H9 (cell line): Measurements from ENCODE around the gene ADAMTS8. TPM values are rescaled to one million over a fixed set of nuclear protein-coding genes. Genes with fewer than 3 reads are reported as not detected.

Source experiments
- DNase-seq: peaks from one replicate; pipeline ENCODE4 v3.0.0-alpha.2; 2017
- H2AFZ ChIP-seq: one replicate; pipeline ENCODE4 v1.6.1; 2013; ENCODE audit warnings: mild to moderate bottlenecking, low read length, control low read depth, moderate library complexity
- H2AK5ac ChIP-seq: 2 replicates; pipeline ENCODE4 v1.6.1; 2013; ENCODE audit warnings: low read length, control low read depth, mixed read lengths; ENCODE audit not compliant: insufficient read length
- H2BK120ac ChIP-seq: one replicate; pipeline ENCODE4 v1.6.1; 2013; ENCODE audit warnings: low read depth, mild to moderate bottlenecking, low read length, control low read depth, inconsistent platforms; ENCODE audit not compliant: poor library complexity, severe bottlenecking
- H2BK12ac ChIP-seq: 2 replicates; pipeline ENCODE4 v1.6.1; 2013; ENCODE audit warnings: low read length, control low read depth, mixed read lengths, low read depth; ENCODE audit not compliant: insufficient read length
- H2BK15ac ChIP-seq: 2 replicates; pipeline ENCODE4 v1.6.1; 2013; ENCODE audit warnings: low read depth, low read length, control low read depth
- H2BK20ac ChIP-seq: one replicate; pipeline ENCODE4 v1.6.1; 2013; ENCODE audit warnings: low read depth, mild to moderate bottlenecking, low read length, control low read depth, inconsistent platforms; ENCODE audit not compliant: poor library complexity, severe bottlenecking
- H2BK5ac ChIP-seq: 2 replicates; pipeline ENCODE4 v1.6.1; 2013; ENCODE audit warnings: low read length, control low read depth, mixed read lengths; ENCODE audit not compliant: insufficient read length
- H3K14ac ChIP-seq: 2 replicates; pipeline ENCODE4 v1.6.1; 2013; ENCODE audit warnings: low read length, control low read depth; ENCODE audit not compliant: insufficient read depth
- H3K18ac ChIP-seq: 2 replicates; pipeline ENCODE4 v1.6.1; 2013; ENCODE audit warnings: low read depth, mild to moderate bottlenecking, mixed read lengths, low read length, control low read depth; ENCODE audit not compliant: insufficient read length
- H3K23ac ChIP-seq: 2 replicates; pipeline ENCODE4 v1.6.1; 2013; ENCODE audit warnings: low read length, control low read depth, mixed read lengths, low read depth; ENCODE audit not compliant: insufficient read length
- H3K23me2 ChIP-seq: 2 replicates; pipeline ENCODE4 v1.6.1; 2013; ENCODE audit warnings: low read depth, mild to moderate bottlenecking, mixed read lengths, low read length, control low read depth; ENCODE audit not compliant: insufficient read length, poor library complexity, severe bottlenecking
- H3K27ac ChIP-seq: 2 replicates; pipeline ENCODE4 v1.5.1; 2013; ENCODE audit warnings: low read length, control low read depth, mixed read lengths, low read depth; ENCODE audit not compliant: insufficient read length
- H3K27me3 ChIP-seq: 2 replicates; pipeline ENCODE4 v1.6.1; 2013; ENCODE audit warnings: low read length, control low read depth, inconsistent platforms; ENCODE audit not compliant: insufficient read depth
- H3K4ac ChIP-seq: 2 replicates; pipeline ENCODE4 v1.6.1; 2013; ENCODE audit warnings: low read depth, mild to moderate bottlenecking, control low read depth, inconsistent platforms, low read length, moderate library complexity
- H3K4me1 ChIP-seq: 2 replicates; pipeline ENCODE4 v1.6.1; 2013; ENCODE audit warnings: low read length, control low read depth, inconsistent platforms; ENCODE audit not compliant: insufficient read depth
- H3K4me2 ChIP-seq: 2 replicates; pipeline ENCODE4 v1.6.1; 2013; ENCODE audit warnings: low read length, control low read depth, mixed read lengths; ENCODE audit not compliant: insufficient read length, insufficient read depth
- H3K56ac ChIP-seq: 2 replicates; pipeline ENCODE4 v1.6.1; 2013; ENCODE audit warnings: low read depth, mild to moderate bottlenecking, mixed read lengths, low read length, control low read depth; ENCODE audit not compliant: insufficient read length
- H3K79me1 ChIP-seq: 2 replicates; pipeline ENCODE4 v1.6.1; 2013; ENCODE audit warnings: low read depth, mild to moderate bottlenecking, moderate library complexity, low read length, control low read depth, inconsistent platforms; ENCODE audit not compliant: insufficient read depth, poor library complexity, severe bottlenecking
- H3K79me2 ChIP-seq: 2 replicates; pipeline ENCODE4 v1.6.1; 2013; ENCODE audit warnings: low read length, control low read depth, inconsistent platforms; ENCODE audit not compliant: insufficient read depth
- H3K9ac ChIP-seq: 2 replicates; pipeline ENCODE4 v1.6.1; 2013; ENCODE audit warnings: low read length, control low read depth, mixed read lengths; ENCODE audit not compliant: insufficient read length; ENCODE audit errors: extremely low read depth
- H3K9me3 ChIP-seq: one replicate; pipeline ENCODE4 v1.6.1; 2013; ENCODE audit warnings: low read depth, low read length, inconsistent platforms; ENCODE audit not compliant: control insufficient read depth
- H3T11ph ChIP-seq: one replicate; pipeline ENCODE4 v1.6.1; 2013; ENCODE audit warnings: mild to moderate bottlenecking, low read length, control low read depth, inconsistent platforms
- H4K20me1 ChIP-seq: one replicate; pipeline ENCODE4 v1.6.1; 2013; ENCODE audit not compliant: control insufficient read depth, insufficient read length, insufficient read depth
- H4K5ac ChIP-seq: 2 replicates; pipeline ENCODE4 v1.6.1; 2013; ENCODE audit warnings: low read depth, mild to moderate bottlenecking, mixed read lengths, low read length, control low read depth; ENCODE audit not compliant: insufficient read length
- H4K8ac ChIP-seq: replicated peaks from 2 replicates; pipeline ENCODE4 v1.6.1; 2013; ENCODE audit warnings: low read length, control low read depth, mixed read lengths, low read depth; ENCODE audit not compliant: insufficient read length
- H4K91ac ChIP-seq: 2 replicates; pipeline ENCODE4 v1.6.1; 2013; ENCODE audit warnings: low read depth, mild to moderate bottlenecking, moderate library complexity, mixed read lengths, low read length, control low read depth; ENCODE audit not compliant: insufficient read length
- H3K27ac Mint-ChIP-seq, 3 experiments: 2 replicates in 2 of 3; 3 replicates in 1 of 3; pipeline ENCODE4 v1.8.0; 2020 to 2021; ENCODE audit warnings: mixed read lengths in 3 of 3, mild to moderate bottlenecking in 1 of 3, moderate library complexity in 1 of 3
- H3K27me3 Mint-ChIP-seq: 2 replicates; pipeline ENCODE4 v1.8.0; 2021; ENCODE audit warnings: low read depth, mild to moderate bottlenecking, moderate library complexity, mixed read lengths
- H3K36me3 Mint-ChIP-seq, 3 experiments: 2 replicates in 2 of 3; 3 replicates in 1 of 3; pipeline ENCODE4 v1.8.0; 2020 to 2021; ENCODE audit warnings: low read depth in 3 of 3, mixed read lengths in 3 of 3; ENCODE audit not compliant: insufficient read depth in 1 of 3
- H3K4me1 Mint-ChIP-seq, 2 experiments: 2 replicates each; pipeline ENCODE4 v1.8.0; 2020; ENCODE audit warnings: mixed read lengths in 2 of 2
- H3K4me3 Mint-ChIP-seq, 2 experiments: 2 replicates in 1 of 2; 3 replicates in 1 of 2; pipeline ENCODE4 v1.8.0; 2020 to 2021; ENCODE audit warnings: mild to moderate bottlenecking in 2 of 2, mixed read lengths in 2 of 2, moderate library complexity in 1 of 2
- H3K9me3 Mint-ChIP-seq, 2 experiments: 2 replicates in 1 of 2; 3 replicates in 1 of 2; pipeline ENCODE4 v1.8.0; 2020; ENCODE audit warnings: mild to moderate bottlenecking in 2 of 2, mixed read lengths in 2 of 2, moderate library complexity in 1 of 2
- WGBS: extraction: QIAGEN DNeasy Blood & Tissue Kit; methylation state at CpG from one replicate; pipeline ENCODE4 v1.1.7; 2013; ENCODE audit warnings: missing lambda C conversion rate, low lambda C conversion rate, mixed read lengths; ENCODE audit not compliant: insufficient read length; ENCODE audit errors: extremely low coverage; 5-methylcytosine and 5-hydroxymethylcytosine counted together
- total RNA-seq: library from RNA; stranded (reverse); gene quantifications from 2 replicates; pipeline ENCODE4 v1.2.1, GENCODE V29; 2021
- TF ChIP-seq, protein P1 (sequence below): fragments of 200-600 bp; sonication (generic); conservative IDR thresholded peaks from 3 replicates; pipeline ENCODE4 v1.8.0; 2021; ENCODE audit warnings: antibody characterized with exemption, mild to moderate bottlenecking

ADAMTS8 gene
- total RNA-seq, 1 experiment from 2014 or later, result 5.0 TPM

DNA sequence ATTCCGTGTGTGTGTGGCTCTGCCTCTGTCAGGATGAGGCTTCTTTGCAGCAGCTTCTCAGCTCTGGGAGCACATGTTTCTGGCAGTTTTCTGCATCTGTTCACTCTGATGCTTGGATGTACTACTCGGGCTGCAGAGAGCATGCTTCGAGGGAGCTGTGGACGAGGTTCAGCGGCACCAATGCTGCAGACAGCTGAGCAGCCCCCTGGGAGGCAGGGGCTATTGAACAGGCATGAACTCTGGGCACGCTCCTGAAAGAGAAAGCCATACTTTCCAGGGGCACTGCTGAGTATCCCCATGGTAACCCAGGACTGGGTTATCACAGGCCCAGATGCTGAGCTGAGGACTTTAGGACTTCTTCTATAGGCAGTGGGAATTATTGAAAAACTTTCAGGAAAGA lies 33.8 kb downstream of the ADAMTS8 start:
- Histone ChIP-seq H3K9ac (no peak overlapping the region), H3K9me3 (no peaks in the 10 kb centered on the region), H3K27me3 (no peaks in the 10 kb centered on the region), H2AK5ac (no peak overlapping the region), H3K79me1 (no peaks in the 10 kb centered on the region), H2BK20ac (no peak overlapping the region), H4K91ac (no peak overlapping the region), H3K23ac (no peak overlapping the region), H2AFZ (no peak overlapping the region), H4K20me1 (no peaks in the 10 kb centered on the region), H2BK12ac (no peak overlapping the region), H3K4ac (no peak overlapping the region), H3K79me2 (no peaks in the 10 kb centered on the region), H3K4me2 (no peak overlapping the region), H3K14ac (no peak overlapping the region), H2BK120ac (no peak overlapping the region), H2BK5ac (no peak overlapping the region), H3K23me2 (no peaks in the 10 kb centered on the region), H3T11ph (no peak overlapping the region), H2BK15ac (no peak overlapping the region), H3K4me1 (peaks cover 5% of the 10 kb centered on the region; the same call in 1 of the 2 replicates), H3K27ac (no peak overlapping the region), H3K18ac (no peak overlapping the region), H4K5ac (no peak overlapping the region), H4K8ac (no peak overlapping the region), H3K56ac (no peak overlapping the region)
- H3K36me3 Mint-ChIP-seq, result 0 out of 7 replicates have a peak, but pooled peaks cover 0 to 3% (median 0%) of the 10 kb centered on the region in 3 experiments
- H3K4me1 Mint-ChIP-seq, result peaks cover 36 to 43% of the 10 kb centered on the region in 2 experiments
- DNase-seq, result no peak
- H3K27ac Mint-ChIP-seq, result no peak overlapping the region
- H3K27me3 Mint-ChIP-seq, result peaks cover 18% of the 10 kb centered on the region
- no CpG with 5 or more reads among the region's 6 CpGs for WGBS
- H3K9me3 Mint-ChIP-seq, result no peaks in the 10 kb centered on the region; a peak in 1 of 5 replicates
- H3K4me3 Mint-ChIP-seq, result no peak overlapping the region
- TF ChIP-seq, protein P1, sequence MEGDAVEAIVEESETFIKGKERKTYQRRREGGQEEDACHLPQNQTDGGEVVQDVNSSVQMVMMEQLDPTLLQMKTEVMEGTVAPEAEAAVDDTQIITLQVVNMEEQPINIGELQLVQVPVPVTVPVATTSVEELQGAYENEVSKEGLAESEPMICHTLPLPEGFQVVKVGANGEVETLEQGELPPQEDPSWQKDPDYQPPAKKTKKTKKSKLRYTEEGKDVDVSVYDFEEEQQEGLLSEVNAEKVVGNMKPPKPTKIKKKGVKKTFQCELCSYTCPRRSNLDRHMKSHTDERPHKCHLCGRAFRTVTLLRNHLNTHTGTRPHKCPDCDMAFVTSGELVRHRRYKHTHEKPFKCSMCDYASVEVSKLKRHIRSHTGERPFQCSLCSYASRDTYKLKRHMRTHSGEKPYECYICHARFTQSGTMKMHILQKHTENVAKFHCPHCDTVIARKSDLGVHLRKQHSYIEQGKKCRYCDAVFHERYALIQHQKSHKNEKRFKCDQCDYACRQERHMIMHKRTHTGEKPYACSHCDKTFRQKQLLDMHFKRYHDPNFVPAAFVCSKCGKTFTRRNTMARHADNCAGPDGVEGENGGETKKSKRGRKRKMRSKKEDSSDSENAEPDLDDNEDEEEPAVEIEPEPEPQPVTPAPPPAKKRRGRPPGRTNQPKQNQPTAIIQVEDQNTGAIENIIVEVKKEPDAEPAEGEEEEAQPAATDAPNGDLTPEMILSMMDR, result no peak
